ENCODE measurements around the gene PSMG4. TPM values are rescaled to one million over a fixed set of nuclear protein-coding genes. Genes with fewer than 3 reads are reported as not detected.

PSMG4 gene
- total RNA-seq, 1 donor from 2014 or later: 16.9 TPM

DNA sequence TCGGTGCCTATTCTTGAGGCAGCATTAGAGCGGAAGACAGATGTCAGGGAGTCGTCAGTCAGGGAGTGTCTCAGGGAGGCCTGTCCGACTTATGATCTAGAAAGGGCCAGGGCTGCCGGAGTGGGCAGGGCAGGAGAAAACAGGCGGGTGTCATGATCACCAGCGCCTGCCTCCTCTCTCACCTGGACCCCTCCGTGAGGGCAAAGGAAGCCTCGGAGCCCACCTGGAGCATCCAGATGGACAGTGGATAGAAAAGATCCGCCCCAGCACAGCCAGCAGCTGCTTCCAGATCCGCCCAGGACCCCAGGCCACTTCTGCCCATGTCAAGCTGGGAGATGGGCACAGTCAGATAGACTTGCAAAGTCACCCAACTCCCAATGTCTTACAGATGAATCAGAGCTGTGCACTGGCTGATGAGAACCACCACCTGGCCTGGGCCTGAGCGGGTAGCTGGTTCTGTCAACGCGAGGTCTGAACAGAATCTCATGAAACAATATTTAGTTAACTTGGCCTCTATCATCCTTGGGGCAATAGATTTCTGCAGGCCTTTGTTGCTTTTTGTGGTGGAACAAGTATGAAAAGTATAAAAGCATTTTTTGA, 22.2 kb downstream of the PSMG4 start:
- Histone ChIP-seq H3K4me1 (peaks cover 22% of the 10 kb centered on the region), H3K9me3 (no peaks in the 10 kb centered on the region), H3K36me3 (peaks cover 8% of the 10 kb centered on the region), H3K4me3 (no peak overlapping the region), H3K27ac (no peak overlapping the region), H3K27me3 (no peaks in the 10 kb centered on the region)
- ATAC-seq (no peak), DNase-seq (peak; percentile 48)
- intact Hi-C loops (cut with DNase I): loop anchor here (5.0 kb wide), 1 partner anchor 446 kb away; no protein-coding TSS in a partner anchor
- TF ChIP-seq, protein P1, sequence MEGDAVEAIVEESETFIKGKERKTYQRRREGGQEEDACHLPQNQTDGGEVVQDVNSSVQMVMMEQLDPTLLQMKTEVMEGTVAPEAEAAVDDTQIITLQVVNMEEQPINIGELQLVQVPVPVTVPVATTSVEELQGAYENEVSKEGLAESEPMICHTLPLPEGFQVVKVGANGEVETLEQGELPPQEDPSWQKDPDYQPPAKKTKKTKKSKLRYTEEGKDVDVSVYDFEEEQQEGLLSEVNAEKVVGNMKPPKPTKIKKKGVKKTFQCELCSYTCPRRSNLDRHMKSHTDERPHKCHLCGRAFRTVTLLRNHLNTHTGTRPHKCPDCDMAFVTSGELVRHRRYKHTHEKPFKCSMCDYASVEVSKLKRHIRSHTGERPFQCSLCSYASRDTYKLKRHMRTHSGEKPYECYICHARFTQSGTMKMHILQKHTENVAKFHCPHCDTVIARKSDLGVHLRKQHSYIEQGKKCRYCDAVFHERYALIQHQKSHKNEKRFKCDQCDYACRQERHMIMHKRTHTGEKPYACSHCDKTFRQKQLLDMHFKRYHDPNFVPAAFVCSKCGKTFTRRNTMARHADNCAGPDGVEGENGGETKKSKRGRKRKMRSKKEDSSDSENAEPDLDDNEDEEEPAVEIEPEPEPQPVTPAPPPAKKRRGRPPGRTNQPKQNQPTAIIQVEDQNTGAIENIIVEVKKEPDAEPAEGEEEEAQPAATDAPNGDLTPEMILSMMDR (IDR thresholded peaks at IDR 0.05): no peak

DNA sequence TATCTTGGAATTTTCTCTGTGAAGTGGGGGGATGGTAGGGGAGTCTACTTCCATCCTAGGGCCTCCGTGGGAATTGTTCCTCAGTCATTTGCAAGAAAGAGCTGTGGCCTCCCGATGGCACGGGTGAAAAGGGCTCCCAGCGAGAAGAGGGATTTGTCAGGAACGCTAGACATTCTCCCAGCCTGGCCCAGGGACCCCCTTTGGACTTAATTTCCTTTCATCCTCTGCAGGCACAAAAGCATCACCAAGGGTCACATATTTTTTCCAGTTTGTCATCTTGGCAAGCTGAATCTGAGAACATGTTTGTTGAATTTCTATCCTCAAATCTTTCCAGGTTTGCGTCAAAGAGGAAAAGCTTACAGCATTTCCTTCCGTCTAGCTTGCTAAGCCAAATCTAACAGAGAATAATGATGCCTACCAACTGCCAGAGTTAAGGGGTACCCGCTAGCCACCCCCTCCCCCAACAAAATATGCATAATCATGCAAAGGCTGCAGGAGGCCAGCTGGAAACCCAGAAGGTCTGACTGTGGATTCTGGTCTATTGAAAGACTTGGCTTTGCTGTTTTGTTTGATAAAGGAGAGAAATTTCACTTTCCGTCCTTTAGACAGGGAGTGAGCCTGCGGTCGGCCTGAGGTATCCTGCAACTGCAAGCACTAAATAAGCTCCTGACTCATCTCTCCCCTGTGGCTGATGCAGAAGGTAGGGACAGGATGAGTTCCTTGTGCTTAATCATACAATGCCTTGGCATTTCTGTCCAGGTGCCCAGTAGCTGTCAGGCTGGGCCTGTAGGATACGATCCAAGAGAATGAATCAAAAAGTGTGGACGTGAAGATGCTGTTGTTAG, 23.1 kb downstream of the PSMG4 start:
- no peaks in the 10 kb centered on the region for H3K9me3 ChIP-seq
- peaks cover 22% of the 10 kb centered on the region for H3K4me1 ChIP-seq
- H3K36me3 ChIP-seq: peaks cover 8% of the 10 kb centered on the region
- intact Hi-C loops (cut with DNase I): loop anchor here (5.0 kb wide), 1 partner anchor 445 kb away; no protein-coding TSS in a partner anchor
- no peak overlapping the region for H3K4me3 ChIP-seq
- H3K27ac ChIP-seq: peak overlapping the region; percentile 65
- ATAC-seq (no peak), DNase-seq (peak; percentile 46)
- TF ChIP-seq, protein P1 (IDR thresholded peaks at IDR 0.05): no peak
- no peaks in the 10 kb centered on the region for H3K27me3 ChIP-seq

DNA sequence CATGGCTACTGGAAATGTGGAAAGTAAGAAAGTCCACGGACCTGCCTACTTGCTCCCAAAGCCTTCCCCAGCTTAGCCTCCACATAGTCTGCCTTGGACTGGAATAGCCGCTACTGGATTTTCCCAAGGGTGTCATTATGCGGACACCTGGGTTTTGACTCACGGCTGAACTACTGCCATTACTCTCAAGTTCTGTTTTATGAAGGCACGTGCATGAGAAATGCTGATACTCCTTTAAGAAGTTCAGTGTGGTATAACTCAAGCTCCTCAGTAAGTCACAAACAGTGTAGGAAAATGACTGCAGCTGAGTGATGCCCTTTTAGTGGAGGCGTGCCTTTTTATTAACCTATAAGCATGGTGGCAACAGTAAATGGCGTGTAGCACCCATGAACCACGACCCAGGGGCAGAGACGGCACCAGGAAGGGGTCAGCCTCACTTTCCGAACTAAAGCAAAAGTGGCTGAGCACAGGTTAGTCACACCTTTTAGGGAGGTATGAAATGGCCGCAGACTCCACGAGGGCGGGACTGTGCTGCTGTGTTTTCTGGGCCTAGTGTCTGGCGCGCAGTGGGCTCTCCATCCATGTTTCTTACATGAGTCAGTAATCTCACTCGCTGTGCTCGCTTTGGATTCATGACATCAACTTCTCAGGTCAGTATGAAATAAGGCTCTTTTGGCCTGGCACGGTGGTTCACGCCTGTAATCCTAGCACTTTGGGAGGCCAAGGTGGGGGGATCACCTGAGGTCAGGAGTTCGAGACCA, 23.9 kb downstream of the PSMG4 start:
- peak; percentile 29 for DNase-seq
- Histone ChIP-seq H3K36me3 (peaks cover 8% of the 10 kb centered on the region), H3K4me3 (no peak overlapping the region), H3K27me3 (no peaks in the 10 kb centered on the region), H3K27ac (peak overlapping the region; percentile 65), H3K9me3 (no peaks in the 10 kb centered on the region), H3K4me1 (peaks cover 22% of the 10 kb centered on the region)
- ATAC-seq: no peak
- intact Hi-C loops (cut with DNase I): loop anchor here (5.0 kb wide), 1 partner anchor 445 kb away; no protein-coding TSS in a partner anchor
- TF ChIP-seq, protein P1 (IDR thresholded peaks at IDR 0.05): no peak

DNA sequence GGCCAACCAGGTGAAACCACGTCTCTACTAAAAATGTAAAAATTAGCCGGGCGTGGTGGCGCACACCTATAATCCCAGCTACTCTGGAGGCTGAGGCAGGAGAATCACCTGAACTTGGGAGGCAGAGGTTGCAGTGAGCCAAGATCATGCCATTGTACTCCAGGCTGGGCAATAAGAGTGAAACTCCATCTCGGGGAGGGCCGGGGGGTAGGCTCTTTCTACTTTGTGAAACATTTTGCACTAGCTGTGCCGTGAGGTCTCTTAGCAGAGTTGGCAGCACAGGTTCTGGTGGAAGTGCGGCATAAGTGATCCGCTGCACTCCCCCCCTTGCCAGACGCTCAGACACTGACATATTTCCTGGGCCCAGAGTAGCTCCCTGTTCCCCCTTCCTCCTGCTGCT, 24.5 kb downstream of the PSMG4 start:
- peak; percentile 19 for DNase-seq
- TF ChIP-seq, protein P1 (IDR thresholded peaks at IDR 0.05): no peak
- no peak for ATAC-seq
- H3K36me3 ChIP-seq: peaks cover 8% of the 10 kb centered on the region
- intact Hi-C loops (cut with DNase I): loop anchor here (5.0 kb wide), 1 partner anchor 444 kb away; no protein-coding TSS in a partner anchor
- H3K4me3 ChIP-seq: no peak overlapping the region
- H3K27ac ChIP-seq: no peak overlapping the region
- H3K9me3 ChIP-seq: no peaks in the 10 kb centered on the region
- H3K4me1 ChIP-seq: peaks cover 22% of the 10 kb centered on the region
- H3K27me3 ChIP-seq: no peaks in the 10 kb centered on the region

DNA sequence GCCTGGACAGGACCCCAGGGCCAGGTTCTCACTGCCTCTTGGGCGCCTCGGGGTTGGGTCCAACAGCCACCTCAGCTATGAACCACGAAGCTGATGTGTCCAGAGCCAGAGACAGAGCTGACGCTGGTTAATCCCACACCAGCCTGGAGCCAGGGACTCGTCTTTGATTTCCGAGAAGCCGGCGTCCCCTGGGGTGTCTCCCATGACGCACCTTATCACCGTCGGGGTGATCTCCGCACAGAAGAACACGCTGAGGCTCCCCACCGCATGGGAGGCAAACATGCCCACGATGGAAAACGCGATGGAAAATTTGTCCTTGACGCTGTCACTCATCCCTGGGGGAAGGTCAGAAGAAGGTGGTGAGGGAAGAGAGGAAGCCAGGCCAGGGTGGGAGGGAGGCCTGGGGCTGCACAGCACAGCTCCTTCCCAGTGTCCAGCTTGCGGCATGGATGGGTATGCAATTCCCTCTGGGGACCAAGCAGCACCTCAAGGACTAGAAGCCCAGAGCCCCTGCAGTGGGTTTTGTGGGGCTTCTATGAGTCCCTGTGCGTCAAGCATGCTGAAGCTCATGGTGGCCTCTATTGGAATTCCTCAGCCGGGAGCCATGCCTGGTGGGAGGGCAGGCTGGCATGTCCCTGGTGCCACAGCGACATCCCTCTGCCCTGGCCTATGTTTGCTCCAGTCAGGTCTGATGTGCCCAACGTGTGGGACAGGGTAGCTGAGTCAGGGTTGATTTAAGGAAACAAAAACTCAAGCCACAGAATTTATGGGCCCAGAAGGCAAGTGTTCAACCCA, 25.1 kb downstream of the PSMG4 start:
- TF ChIP-seq, protein P1 (IDR thresholded peaks at IDR 0.05): no peak
- no peak overlapping the region for H3K4me3 ChIP-seq
- peaks cover 22% of the 10 kb centered on the region for H3K4me1 ChIP-seq
- no peak for ATAC-seq
- H3K9me3 ChIP-seq: no peaks in the 10 kb centered on the region
- H3K27me3 ChIP-seq: no peaks in the 10 kb centered on the region
- intact Hi-C loops (cut with DNase I): loop anchor here (5.0 kb wide), 1 partner anchor 443 kb away; no protein-coding TSS in a partner anchor
- H3K36me3 ChIP-seq: peaks cover 8% of the 10 kb centered on the region
- peak; percentile 53 for DNase-seq
- no peak overlapping the region for H3K27ac ChIP-seq
